Neural progenitor cell (in vitro differentiated cells): ENCODE data around the gene CFAP53.

Experiments
- CTCF ChIP-seq: fragments of 200-600 bp; sonication (generic); IDR thresholded peaks from 2 replicates; pipeline ENCODE4 v1.5.1; 2017; ENCODE audit warnings: antibody characterized with exemption, mild to moderate bottlenecking
- EZH2 ChIP-seq: fragments of 200-600 bp; sonication (generic); IDR thresholded peaks from 2 replicates; pipeline ENCODE4 v1.6.1; 2017; ENCODE audit warnings: antibody characterized with exemption, mild to moderate bottlenecking, moderate library complexity

- no peak for TF ChIP-seq CTCF
- no peak for TF ChIP-seq EZH2
Observed at GRCh38 chr18:50199921-50200320, 66.4 kb downstream of the CFAP53 start.
